ENCODE measurements around the gene KLHDC10.
"Not testable (repeated sequence)": the region's sequence is repeated elsewhere in the genome, so short reads cannot be mapped to it uniquely, and the experiment has no call there.

The KLHDC10 gene, protein sequence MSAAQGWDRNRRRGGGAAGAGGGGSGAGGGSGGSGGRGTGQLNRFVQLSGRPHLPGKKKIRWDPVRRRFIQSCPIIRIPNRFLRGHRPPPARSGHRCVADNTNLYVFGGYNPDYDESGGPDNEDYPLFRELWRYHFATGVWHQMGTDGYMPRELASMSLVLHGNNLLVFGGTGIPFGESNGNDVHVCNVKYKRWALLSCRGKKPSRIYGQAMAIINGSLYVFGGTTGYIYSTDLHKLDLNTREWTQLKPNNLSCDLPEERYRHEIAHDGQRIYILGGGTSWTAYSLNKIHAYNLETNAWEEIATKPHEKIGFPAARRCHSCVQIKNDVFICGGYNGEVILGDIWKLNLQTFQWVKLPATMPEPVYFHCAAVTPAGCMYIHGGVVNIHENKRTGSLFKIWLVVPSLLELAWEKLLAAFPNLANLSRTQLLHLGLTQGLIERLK

DNA sequence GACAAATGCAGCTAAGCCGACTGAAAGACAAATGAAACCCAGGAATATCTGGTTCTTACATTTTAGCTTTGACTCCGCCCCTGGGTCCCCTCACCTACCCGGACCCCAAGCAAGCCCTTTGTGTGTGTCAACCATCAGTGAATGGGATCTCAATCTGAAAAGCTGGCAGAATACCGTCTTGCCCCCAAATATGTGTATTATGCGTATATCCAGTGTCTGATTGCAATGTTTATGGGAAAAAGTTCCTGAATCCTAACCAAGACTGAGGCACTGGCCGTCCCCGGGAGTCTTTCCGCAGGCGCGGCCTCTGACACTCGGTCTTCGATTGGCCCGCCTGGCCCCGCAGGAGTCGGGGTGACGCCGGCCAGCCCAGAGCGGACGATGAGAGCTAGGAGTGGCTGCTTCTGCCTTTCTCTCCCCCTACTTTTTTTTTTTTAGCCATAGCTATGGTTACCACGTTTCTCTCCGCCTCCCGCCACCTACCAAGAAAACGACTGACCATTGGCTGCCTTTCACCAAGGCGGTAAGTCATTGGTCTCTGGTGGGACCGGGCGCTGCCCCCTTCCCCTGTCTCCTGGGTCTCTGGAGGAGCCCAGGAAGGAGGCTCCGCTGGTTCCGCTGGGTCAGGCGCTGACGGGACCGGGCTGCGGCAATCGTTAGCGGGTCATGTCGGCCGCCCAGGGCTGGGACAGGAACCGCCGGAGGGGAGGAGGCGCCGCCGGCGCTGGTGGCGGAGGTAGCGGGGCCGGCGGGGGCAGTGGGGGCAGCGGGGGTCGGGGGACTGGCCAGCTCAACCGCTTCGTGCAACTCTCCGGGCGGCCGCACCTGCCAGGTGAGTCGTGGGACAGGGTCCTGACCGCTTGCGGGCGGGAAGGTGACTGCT is at the start of gene KLHDC10:
Gene KLHDC10, plus strand, starts transcription at position 557 of the 883 bp plus-strand sequence. Its CDS starts 110 bp downstream, at position 667.
- DNase-seq: peak; percentile 88

DNA sequence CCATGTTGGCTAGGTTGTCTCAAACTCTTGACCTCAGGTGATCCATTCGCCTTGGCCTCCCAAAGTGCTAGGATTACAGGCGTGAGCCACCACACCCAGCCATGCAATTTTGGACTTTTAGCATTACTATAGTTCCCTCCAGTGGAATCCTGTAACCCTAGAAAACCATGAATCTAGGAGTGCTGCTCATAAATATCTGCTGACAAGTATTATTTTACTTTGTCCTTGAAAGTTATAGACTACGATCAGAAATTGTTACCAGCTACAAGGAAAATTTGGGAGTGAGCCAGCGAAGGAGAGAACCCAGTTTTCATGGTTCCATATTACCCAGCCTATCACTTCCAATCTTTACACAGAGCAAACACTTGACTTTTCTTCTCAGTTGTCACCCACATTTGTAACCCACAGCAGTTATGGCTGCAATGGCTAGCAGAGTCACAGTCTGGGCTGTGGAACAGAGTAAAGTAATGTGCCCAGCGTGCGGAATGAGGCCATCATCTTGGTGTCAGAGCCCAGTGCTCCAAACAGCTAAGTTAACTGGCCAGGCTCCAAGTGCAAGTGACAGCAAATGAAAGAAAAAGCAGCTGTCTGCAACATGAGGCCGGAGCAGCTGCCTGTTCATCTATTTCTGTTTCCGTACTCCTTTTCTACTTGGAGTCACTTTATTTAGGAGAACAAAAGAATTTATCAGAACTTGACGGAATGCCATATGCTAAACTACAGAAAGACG is 49.1 kb upstream of the KLHDC10 start:
- no peak for DNase-seq

DNA sequence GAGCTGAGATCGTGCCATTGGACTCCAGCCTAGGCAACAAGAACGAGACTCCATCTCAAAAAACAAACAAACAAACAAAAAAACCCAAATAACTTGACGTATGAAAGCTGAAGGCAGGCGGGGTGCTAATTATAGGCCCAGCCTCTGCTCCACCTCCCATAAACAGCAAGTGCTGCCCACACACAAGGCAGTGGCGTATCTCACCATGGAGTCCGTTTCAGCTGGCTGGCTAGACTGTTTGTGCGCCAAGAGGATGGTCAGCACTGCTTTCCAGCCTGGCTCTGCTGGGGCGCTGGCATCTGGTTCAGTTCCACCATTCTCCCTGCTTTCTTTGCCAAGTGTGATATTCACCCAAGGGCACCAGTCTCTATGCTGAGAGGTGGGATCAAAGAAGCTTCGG is 48.2 kb upstream of the KLHDC10 start:
- DNase-seq: no peak

DNA sequence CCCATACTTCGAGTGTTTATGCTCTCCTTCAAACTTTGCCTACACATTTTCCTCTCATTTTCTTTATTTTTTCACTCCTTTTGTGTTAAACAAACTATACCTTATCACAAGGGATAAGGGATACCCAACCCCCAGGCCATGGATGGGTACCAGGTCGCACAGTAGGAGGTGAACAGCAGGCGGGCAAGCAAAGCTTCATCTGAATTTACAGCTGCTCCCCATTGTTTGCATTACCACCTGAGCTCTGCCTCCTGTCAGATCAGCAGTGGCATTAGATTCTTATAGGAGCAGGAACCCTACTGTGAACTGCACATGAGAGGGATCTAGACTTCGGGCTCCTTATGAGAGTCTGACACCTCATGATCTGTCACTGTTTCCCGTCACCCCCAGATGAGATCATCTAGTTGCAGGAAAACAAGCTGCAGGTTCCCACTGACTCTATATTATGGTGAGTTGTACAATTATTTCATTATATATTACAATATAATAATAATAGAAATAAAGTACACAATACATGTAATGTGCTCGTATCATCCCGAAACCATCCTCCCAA is 47.6 kb upstream of the KLHDC10 start:
- DNase-seq: no peak

DNA sequence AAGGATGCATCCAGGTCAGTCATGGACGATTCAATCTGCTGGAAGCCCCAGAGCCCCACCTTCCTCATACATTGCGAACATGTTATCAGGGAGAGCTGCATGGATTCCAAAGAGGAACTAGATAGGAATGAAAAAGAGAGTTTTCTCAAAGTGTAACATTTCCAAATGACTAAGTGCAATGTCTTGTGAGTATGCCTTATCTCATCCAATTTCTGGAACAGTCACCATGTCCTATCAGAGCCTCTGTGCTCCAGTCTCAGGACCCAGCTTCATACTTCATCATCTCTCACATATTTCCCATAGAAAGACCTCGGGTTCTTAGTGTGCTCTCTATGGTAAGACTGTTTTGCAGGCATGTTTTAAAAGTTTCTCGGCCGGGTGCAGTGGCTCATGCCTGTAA is 45.9 kb upstream of the KLHDC10 start:
- no peak for DNase-seq

DNA sequence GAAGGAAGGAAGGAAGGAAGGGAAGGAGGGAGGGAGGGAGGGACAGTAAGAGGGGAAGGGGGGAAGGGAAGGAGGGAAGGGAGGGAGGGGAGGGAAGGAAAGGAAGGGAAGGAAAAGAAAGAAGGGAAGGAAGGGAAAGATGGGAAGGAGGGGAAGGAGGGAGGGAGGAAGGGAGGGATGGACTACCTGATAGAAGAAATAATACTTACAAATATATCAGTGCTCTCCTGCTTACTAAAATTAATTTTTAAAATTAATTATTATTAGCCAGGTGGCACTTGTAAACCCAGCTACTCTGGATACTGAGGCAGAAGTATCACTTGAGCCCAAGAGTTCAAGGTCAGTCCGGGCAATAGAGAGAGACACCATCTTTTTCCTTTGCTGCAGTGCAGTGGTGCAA is 37.6 kb upstream of the KLHDC10 start:
- DNase-seq: no peak

DNA sequence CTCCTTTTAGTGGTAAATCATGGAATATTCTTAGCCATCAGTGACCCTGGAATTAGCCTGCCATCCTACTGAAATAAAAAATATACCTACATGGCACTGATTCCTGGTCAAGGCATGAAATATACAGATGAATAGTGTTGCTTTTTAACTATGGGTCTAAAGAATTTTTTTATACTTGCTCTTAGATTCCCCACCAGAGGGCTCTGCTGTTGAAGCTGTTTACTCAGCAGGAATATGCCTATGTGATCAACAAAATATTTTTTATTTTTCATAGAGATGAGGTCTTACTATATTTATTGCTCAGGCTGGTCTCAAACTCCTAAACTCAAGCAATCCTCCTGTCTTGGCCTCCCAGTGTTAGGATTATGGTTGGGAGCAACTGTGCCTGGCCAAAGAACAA is 32.6 kb upstream of the KLHDC10 start:
- DNase-seq: no peak

DNA sequence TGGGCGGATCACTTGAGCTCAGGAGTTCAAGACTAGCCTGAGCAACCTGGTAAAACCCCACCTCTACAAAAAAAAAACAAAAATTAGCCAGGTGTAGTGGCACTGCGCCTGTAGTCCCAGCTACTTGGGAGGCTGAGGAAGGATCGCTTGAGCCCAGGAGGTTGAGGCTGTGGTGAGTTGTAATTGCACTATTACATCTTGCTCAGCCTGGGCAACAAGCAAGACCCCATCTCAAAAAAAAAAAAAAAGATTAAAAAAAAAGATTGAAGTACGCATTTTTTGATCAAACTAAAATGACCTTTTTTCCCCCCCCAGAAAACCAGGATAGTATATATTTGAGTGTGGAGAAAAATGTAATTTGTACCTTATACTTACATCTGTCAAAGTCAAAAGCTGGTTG is 29.8 kb upstream of the KLHDC10 start:
- no peak for DNase-seq

DNA sequence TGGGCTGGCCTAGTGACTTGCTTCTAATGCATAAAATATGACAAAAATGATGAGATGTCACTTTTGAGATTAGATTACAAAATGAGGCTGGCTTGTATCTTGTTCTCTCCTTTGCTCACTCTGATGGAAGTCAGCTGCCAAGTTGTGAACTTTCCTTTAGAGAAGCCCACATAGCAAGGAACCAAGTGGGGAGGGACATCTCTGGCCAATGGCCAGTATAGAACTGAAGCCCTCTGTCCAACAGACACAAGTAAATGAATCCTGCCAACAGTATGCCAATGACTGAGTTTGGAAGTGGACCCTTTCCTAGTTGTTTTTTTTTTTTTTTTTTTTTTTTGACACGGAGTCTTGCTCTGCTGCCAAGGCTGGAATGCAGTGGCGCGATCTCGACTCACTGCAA is 22.5 kb upstream of the KLHDC10 start:
- DNase-seq: no peak

DNA sequence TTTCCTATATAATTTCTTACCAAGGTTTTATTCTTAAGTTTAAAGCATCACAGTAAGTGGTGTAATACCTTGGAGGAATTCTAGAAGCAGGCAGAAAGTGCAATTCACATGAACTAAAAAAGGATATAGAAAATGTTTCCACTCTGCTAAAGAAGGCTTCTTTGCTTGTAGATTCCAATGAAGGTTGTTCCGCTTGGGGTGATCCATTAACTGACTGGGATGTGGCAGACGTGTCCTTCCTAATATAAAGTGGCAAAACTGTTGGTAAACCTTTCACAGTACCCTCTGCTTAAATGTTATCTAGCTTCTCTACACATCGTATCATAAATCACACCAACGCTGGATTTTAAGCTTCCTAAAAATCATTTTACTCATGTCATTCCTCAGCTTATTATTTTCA is 21.4 kb upstream of the KLHDC10 start:
- no peak for DNase-seq

DNA sequence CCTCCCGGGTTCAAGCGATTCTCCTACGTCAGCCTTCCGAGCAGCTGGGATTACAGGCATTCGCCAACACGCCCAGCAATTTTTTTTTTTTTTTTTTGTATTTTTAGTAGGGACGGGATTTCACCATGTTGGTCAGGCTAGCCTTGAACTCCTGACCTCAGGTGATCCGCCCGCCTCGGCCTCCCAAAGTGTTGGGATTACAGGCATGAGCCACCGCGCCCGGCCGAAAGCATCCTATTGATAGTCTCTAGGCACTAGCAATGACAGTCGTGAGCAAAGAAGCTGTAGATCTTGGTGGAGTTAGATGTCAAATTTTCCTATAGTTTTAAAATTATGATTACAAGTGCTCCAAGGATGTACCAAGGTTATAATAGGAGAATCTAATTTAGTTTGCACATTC is 18.1 kb upstream of the KLHDC10 start:
- DNase-seq: not testable (repeated sequence)

DNA sequence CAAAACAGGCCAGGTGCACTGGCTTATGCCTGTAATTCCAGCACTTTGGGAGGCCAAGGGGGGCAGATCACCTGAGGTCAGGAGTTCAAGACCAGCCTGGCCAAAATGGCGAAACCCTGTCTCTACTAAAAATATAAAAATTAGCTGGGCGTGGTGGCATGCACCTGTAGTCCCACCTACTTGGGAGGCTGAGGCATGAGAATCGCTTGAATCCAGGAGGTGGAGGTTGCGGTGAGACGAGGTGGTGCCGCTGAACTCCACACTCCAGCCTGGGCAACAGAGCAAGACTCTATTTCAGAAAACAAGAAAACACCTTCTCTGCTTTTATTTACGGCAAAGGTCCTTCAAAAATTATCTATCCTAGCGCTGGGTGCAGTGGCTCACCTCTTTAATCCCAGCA is 15.1 kb upstream of the KLHDC10 start:
- not testable (repeated sequence) for DNase-seq

DNA sequence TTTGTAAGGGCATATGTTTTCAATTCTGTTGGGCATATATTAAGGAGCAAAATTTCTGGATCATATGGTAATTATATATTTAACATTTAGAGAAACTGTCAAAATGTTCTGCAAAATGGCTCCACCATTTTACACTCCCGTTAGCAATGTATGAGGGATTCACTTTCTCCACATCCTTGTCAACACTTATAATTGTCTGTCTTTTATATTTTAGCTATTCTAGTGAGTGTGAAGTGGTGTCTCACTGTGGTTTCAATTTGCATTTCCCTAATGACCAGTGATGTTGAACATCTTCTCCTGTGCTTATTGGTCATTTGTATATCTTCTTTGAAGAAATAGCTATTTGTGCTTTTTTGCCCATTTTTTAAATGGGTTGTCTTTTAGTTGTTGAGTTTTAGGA is 8.1 kb upstream of the KLHDC10 start:
- DNase-seq: no peak

DNA sequence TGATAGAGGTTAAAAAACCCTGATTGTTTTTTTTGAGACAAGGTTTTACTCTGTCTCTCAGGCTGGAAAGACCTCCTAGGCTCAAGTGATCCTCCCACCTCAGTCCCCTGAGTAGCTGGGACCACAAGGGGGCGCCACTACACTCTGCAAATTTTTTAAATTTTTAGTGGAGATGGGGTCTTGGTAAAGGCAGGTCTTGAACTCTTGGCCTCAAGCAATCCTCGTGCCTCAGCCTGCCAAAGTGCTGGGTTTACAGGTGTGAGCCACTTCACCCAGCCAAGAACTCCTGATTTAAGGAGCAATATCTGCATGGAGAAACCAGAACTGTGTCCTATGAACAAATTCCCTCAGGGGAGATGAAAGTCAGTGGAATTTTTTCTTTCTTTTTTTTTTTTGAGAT is 7.3 kb upstream of the KLHDC10 start:
- peak; percentile 75 for DNase-seq

DNA sequence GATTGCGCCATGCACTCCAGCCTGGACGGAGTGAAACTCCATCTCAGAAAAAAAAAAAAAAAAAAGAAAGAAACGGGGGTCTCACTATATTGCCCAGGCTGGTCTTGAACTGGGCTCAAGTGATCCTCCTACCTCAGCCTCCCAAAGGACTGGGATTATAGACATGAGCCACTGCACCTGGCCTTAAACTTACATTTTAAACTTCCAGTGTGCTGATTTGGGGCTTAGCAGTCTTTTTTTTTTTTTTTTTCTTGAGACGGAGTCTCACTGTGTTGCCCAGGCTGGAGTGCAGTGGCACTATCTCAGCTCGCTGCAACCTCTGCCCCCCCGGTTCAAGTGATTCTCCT is 5.8 kb upstream of the KLHDC10 start:
- not testable (repeated sequence) for DNase-seq

DNA sequence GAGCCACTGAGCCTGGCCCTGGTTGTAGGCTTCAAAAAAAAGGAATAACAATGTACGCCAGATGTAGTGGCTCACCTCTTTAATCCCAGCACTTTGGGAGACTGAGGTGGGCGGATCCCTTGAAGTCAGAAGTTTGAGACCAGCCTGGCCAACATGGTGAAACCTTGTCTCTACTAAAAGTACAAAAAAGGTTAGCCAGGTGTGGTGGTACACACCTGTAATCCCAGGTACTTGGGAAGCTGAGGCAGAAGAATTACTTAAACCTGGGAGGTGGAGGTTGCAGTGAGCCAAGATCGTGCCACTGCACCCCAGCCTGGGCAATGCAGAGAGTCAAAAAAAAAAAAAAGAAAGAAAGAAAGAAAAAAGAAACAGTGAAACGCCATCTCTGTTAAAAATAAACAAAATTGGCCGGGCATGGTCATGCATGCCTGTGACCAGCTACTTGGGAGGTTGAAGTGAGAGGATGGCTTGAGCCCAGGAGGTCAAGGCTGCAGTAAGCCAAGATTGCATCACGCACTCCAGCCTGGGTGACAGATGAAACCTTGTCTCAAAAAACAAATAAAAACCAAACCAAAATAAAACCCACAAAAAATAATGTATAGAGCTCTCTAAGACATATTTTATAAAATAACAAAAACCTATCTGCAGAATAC is 4.7 kb upstream of the KLHDC10 start:
- no peak for DNase-seq

DNA sequence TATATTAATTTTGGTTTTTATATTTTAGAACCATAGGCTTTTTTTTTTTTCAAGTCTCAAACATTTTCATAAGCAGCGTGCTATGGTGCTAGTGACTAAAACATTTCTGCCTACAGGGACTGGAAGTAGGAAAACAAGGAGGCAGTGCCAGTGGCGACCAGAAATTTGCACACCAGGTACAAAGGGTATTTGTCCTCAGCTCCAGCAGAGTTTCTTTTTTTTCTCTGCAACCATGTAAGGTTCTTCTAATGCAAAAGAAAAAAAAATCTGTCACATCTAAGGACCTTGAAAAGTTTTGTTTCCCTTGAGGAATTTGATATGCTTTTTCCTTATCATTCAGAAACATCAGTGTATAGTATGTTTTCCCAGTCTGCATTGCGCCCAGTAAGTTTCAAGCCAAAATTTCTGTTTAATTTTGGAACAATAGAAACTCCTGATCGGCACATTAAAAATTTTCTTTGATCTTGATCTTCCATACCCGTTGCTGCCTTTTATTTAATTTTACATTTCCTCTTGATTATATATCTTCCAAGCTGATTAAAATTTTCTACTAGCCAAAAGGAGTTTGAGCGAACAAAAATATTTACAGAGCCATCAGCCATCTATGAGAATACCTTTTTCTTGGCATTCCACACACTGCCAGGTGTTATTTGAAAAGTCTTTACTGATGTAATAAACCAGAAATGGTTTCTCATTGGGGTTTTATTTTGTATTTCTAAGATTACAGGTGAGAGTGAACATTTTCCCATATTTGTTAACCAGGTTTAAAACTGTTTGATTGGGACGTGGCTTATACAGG is 956 bp upstream of the KLHDC10 start:
- DNase-seq: no peak

DNA sequence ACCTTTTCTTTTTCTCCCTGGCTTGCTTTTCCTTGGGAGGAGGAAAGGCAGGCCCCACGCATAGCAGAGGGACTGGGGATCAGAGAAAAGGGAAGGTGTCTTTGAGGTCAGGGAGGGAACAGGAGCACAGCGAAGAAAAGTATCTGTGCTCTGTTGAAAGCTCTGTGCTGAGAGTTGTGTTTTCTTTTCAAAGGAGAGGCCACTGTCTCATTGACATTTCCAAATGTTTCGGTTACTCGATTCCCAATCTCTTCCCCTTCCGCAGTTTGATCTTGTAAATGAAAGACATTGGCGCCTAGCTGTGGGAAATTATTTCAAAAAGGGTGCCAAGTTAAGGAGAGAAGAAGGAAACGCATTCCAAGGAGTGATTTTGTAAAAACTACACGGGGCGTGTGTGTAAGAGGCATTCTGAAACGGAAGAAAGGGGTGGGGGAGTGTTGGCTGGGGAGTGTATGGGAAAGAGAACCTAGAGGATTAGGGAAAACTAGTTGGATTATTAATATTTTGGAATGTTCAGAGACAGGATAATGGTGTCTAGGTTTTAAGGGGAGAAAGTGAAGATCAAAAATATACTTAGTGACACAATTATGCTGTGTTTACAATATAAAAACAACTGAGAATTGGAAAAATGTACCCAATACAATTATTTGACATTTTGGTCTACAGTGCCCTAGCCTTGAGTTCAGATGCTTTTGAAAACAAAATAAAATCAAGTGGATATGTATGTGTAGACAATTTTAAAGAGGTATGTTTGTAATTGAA is 708 bp downstream of the KLHDC10 start:
- no peak for DNase-seq

DNA sequence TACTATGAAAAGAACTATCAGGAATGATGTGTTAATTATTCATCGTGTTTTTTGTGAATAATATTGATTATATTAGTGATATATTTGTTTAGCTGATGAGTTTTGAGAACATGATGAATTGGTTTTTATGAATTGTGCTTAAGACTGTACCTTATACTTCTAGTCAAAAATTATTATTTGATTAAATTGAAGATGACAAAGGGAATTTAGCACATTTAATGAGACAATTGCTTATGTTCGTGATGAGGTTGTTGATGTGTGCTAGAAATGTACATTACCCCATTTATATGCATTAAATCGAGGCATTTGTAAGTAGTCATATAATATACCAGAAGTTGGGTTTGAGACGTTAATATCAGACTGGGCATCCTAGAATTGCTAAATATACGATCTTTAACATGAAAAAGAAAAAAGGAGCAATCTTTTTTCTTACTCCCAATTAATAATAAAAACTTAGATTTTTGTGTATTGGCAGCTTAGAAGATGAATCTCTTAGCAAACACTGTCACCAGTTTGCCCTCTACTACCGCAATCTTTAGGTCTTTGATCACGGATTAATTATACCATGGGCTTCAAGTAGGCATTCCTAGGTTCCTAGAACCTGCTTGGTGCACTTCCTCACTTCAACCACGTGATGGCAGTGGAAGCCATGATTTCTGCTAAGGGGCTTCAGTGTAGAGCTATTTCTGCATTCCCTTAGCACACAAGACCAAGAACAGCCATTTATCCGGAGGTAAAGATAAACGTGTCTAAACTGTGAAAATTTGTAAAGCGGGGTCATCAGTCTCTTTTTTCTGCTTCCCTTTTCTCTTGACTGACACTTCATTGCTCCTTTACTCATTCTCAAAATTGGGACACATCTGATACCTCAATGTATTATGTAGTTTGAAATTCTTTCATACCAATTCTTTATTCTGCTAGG is 1.6 kb downstream of the KLHDC10 start:
- peak; percentile 21 for DNase-seq
